Fibroblast of skin of abdomen (primary cell): ENCODE data around the gene SPDYE2.
"Not testable (repeated sequence)": the region's sequence is repeated elsewhere in the genome, so short reads cannot be mapped to it uniquely, and the experiment has no call there.

Source experiments
- DNase-seq: peaks from one replicate; pipeline ENCODE4 v3.0.0-alpha.2; 2013

SPDYE2 gene

DNA sequence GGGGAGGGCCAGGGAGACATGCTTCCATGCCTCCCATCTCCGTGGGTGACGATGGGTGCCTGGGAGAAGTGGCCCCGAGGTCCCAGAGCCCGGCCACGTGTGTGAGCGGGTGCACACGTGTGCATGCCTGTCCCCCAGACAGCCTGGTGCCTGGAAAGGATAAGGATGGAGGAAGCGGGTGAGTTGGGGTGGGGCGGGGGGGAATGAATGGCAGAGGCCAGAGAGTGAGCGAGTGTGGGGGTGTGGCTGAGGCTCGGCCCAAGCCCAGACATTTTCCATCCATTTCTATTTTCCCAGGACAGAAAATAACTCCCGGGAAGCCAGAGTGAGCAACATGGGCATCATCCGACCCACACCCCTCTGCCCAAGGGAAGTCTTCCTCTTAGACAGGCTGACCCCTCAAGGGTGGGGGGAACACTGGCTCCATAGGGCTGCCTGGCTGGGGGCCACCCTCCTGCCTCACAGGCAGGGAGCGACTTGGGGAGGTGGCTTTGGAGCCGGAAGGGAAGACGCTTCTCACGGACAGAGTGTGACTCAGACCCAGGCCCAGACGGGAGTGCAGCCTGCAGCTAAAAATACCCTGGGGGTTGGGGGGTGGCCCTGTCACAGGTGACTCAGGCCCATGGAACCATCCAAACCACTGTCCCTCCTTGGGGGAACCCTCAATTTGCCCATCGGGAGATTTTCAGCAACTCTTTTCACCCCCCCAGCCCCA, 53.6 kb downstream of the SPDYE2 start:
- not testable (repeated sequence) for DNase-seq

DNA sequence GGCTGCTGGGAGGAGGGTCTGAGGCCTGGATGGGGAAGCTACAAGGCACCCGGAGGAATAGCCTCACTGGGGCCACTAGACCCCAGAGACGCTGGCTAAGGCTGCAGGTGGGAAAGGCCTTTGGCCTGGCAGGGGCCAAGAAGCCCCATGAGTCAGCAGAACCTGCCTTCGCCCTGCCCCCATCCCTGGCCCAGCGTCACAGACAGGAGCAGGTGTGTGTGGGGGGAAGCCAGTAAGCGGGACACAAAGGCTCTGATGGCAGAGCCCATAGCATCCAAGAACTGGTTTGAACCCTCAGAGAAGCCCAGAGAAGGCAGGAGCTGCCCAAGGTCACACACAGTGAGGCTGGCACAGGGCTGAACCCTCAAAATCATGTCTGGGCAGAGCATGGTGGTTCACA, 55.8 kb downstream of the SPDYE2 start:
- not testable (repeated sequence) for DNase-seq

DNA sequence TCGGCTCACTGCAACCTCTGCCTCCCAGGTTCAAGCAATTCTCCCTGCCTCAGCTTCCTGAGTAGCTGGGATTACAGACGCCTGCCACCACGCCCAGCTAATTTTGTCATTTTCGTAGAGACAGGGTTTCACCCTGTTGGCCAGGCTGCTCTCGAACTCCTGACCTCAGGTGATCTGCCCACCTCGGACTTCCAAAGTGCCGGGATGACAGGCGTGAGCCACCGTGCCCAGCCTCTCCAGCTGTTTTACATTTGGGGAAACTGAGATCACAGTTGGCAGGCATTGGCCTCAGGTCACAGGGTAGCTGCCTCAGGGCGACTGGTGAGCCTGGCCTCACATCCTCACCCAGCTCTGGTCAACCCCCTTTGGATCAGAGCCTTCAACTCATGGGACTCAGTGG, 58.7 kb downstream of the SPDYE2 start:
- DNase-seq, result not testable (repeated sequence)

- not testable (repeated sequence) for DNase-seq
Observed at GRCh38 chr7:102610441-102610840, 59.4 kb downstream of the SPDYE2 start.

GRCh38 chr7:102611013-102611674, 60.1 kb downstream of the SPDYE2 start:
- not testable (repeated sequence) for DNase-seq

DNA sequence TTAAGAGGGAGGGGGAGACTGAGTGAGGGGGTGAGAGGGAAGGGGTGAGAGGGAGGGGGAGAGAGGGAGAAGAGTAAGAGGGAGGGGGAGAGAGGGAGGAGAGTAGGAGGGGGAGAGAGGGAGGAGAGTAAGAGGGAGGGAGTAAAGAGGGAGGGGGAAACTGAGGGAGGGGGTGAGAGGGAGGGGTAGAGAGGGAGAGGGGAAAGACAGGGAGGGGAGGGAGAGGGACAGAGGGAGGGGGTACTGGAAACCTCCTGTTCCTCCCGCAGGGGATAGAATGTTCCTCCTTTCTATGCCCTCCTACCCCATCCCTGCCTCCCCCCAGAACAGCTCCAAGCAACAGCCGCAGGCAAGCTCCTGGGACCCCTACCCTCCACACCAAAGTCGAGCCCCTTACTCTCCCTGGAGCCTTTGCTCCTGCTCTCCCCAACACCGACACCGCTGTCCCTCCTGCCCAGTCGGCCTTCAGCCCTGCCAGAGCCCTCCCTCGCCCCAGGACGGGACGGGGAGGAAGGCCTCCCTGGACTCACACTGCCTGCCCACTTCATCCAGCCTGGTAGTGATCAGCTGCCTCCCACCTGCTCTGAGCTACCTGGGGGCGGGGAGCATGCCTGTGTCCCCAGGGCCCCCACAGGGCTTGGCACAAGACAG, 60.8 kb downstream of the SPDYE2 start:
- DNase-seq, result peak; percentile 26
